Lower leg skin (tissue), 4 donors: ENCODE measurements around the gene CDSN. TPM values are rescaled to one million over a fixed set of nuclear protein-coding genes. Genes with fewer than 3 reads are reported as not detected.

ENCODE experiments used
- DNase-seq, 2 donors: peaks; one replicate each; pipeline ENCODE4 v3.0.0-alpha.2; 2019; ENCODE audit warnings: low spot score in 2 of 2
- H3K4me3 ChIP-seq: fragments of 200-600 bp; sonication (generic); 2 replicates; pipeline ENCODE4 v1.5.1; 2017; ENCODE audit warnings: mild to moderate bottlenecking, low read depth; ENCODE audit not compliant: poor library complexity, severe bottlenecking
- CTCF ChIP-seq, 3 donors: fragments of 450-650 bp; IDR thresholded peaks; one replicate each; pipeline ENCODE4 v1.5.1; 2016; ENCODE audit warnings: antibody characterized with exemption in 3 of 3, mild to moderate bottlenecking in 3 of 3, moderate library complexity in 2 of 3
- POLR2A ChIP-seq, 2 donors: fragments of 450-650 bp; IDR thresholded peaks; one replicate each; pipeline ENCODE4 v1.6.1; 2016 to 2017; ENCODE audit warnings: antibody characterized with exemption in 2 of 2, mild to moderate bottlenecking in 1 of 2, moderate library complexity in 1 of 2
- WGBS, 2 donors: methylation state at CpG; one replicate each; pipeline ENCODE4 v1.1.5; 2018; 5-methylcytosine and 5-hydroxymethylcytosine counted together
- intact Hi-C: fragments of 100-400 bp; cut with DNase I; formaldehyde crosslinking; loops from one replicate; pipeline ENCODE4 v1.15.0; 2023; ENCODE audit warnings: low total_unique reads
- total RNA-seq, 4 donors: library from RNA; depleted of rRNA; stranded (reverse); fragments of >200 nt; gene quantifications; one replicate each; pipeline ENCODE4 v1.1.0, GENCODE V29; 2016

Gene CDSN
- total RNA-seq, 4 donors from 2014 or later = 480 to 1,164 (median 686) TPM

GRCh38 chr6:31122791-31123706, 2.8 kb upstream of the CDSN start:
- H3K4me3 ChIP-seq = no peak overlapping the region
- WGBS, 2 donors = 40 to 49% methylated on average over 16 of the region's 16 CpGs
- DNase-seq = no peak
- intact Hi-C loops = no loop called here
- TF ChIP-seq POLR2A (IDR thresholded peaks at IDR 0.05) (no peak), CTCF (IDR thresholded peaks at IDR 0.05) (no peak)

GRCh38 chr6:31121131-31121790, 1.0 kb upstream of the CDSN start:
- intact Hi-C loops = no loop called here
- TF ChIP-seq POLR2A (IDR thresholded peaks at IDR 0.05) (no peak), CTCF (IDR thresholded peaks at IDR 0.05) (no peak)
- DNase-seq = no peak
- H3K4me3 ChIP-seq = no peak overlapping the region
- 87 to 91% methylated on average over 12 of the region's 12 CpGs for WGBS, 2 donors

- DNase-seq = no peak
- WGBS, 2 donors = 75 to 89% methylated on average over 7 of the region's 7 CpGs
- intact Hi-C loops = no loop called here
- no peak overlapping the region for H3K4me3 ChIP-seq
- TF ChIP-seq CTCF (IDR thresholded peaks at IDR 0.05) (no peak), POLR2A (IDR thresholded peaks at IDR 0.05) (no peak)
Measured at GRCh38 chr6:31118178-31118577, 2.1 kb downstream of the CDSN start.

- TF ChIP-seq CTCF (IDR thresholded peaks at IDR 0.05) = no peak
- no peak for TF ChIP-seq POLR2A (IDR thresholded peaks at IDR 0.05)
- DNase-seq = no peak
- intact Hi-C loops = no loop called here
- 51 to 56% methylated on average over 18 to 19 of the region's 19 CpGs for WGBS, 2 donors
- H3K4me3 ChIP-seq = no peak overlapping the region
Measured at GRCh38 chr6:31116661-31117385, 3.4 kb downstream of the CDSN start.

GRCh38 chr6:31115941-31116560, 4.2 kb downstream of the CDSN start:
- H3K4me3 ChIP-seq = no peak overlapping the region

More at GRCh38 chr6:31115941-31116560, 4.2 kb downstream of the CDSN start:
- WGBS, 2 donors = 93 to 98% methylated on average over 12 of the region's 12 CpGs
- intact Hi-C loops = no loop called here
- no peak for DNase-seq
- TF ChIP-seq CTCF (IDR thresholded peaks at IDR 0.05) (no peak), POLR2A (IDR thresholded peaks at IDR 0.05) (no peak)
